ENCODE results near the gene ACOXL. TPM values are rescaled to one million over a fixed set of nuclear protein-coding genes. Genes with fewer than 3 reads are reported as not detected.
A peak's percentile ranks its signal among the peaks of the same experiment; 100 is the strongest.

ACOXL gene
- polyA plus RNA-seq, 3 donors from 2014 or later = not detected

DNA sequence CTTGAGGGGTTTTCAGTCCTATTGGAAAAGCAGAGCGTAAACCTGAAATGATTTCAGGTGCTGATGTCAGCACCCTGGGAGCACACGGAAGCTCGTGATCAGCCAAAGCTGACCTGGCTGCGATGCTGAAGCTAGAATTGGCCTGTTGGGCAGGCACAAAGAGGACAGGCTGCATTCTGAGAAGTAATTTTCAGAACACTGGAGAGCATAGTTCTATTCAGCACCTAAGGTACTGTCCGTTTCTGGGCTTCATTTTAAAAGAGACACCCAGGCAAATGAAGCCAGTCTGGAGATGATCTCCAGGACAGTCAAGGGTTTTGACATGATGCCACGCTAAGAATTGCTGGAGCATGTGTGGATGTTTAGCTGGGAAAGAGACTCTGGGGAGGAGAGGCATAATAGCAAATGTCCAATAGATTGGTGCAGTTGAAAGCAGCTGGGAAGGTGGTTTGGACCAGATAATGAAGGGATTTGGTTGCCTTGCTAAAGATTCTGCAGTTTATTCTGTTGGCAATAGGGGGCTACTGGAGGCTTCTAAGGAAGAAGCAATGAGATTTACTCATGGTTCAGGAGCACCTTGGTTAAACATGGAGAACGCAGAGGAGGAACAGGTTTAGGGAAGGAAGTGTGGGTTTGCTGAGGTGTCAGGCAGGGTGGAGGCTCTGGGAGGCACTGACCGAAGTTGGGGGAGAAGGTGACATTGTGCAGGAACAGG is 86.6 kb downstream of the ACOXL start:
- Mint-ChIP-seq H3K36me3 (peaks cover under 1 to 4% (median 3%) of the 10 kb centered on the region in 3 donors), H3K9me3 (peaks cover 0 to 5% (median 3%) of the 10 kb centered on the region in 6 donors), H3K4me1 (peaks cover 9 to 10% of the 10 kb centered on the region in 2 donors), H3K4me3 (peak overlapping the region in 1 of 5 donors; percentile 11), H3K27ac (no peak overlapping the region), H3K27me3 (ENCODE audit: low read depth in 3 of 3) (peaks cover 2 to 10% (median 4%) of the 10 kb centered on the region in 3 donors)
- DNase-seq = no peak

- Mint-ChIP-seq H3K4me3 (no peak overlapping the region), H3K4me1 (peaks cover 9 to 10% of the 10 kb centered on the region in 2 donors), H3K27ac (no peak overlapping the region), H3K27me3 (ENCODE audit: low read depth in 3 of 3) (peaks cover 2 to 10% (median 4%) of the 10 kb centered on the region in 3 donors), H3K36me3 (peaks cover 6 to 9% (median 7%) of the 10 kb centered on the region in 3 donors), H3K9me3 (peaks cover 0 to 13% (median 6%) of the 10 kb centered on the region in 6 donors)
- no peak for DNase-seq
These were observed 87.3 kb downstream of the ACOXL start for GRCh38 chr2:110819711-110820110.

DNA sequence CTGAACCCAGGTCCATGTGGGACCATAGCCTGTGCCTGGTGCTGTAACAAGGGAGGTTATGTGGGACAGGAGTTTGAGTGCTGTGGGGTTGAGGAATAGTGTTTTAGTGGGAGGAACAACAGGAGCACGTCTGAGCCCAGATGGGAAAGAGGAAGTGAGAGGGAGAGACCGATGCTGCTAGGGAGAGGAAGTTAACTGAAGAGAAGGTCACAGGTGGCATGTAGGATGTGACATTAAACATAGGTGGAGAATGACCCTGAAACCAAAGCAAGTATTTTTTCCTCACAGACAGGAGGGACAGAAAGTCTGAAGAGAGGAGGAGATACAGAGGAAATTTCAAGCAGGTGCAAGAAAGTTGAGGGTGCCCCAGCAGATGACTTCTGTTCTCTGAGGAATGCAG is 87.8 kb downstream of the ACOXL start:
- Mint-ChIP-seq H3K27ac (no peak overlapping the region), H3K9me3 (peaks cover 0 to 17% (median 6%) of the 10 kb centered on the region in 6 donors), H3K27me3 (ENCODE audit: low read depth in 3 of 3) (peaks cover 2 to 10% (median 4%) of the 10 kb centered on the region in 3 donors), H3K4me1 (peaks cover 9 to 10% of the 10 kb centered on the region in 2 donors), H3K4me3 (no peak overlapping the region), H3K36me3 (peaks cover 6 to 9% (median 7%) of the 10 kb centered on the region in 3 donors)
- DNase-seq = no peak

- Mint-ChIP-seq H3K9me3 (peaks cover 0 to 20% (median 6%) of the 10 kb centered on the region in 6 donors), H3K4me3 (no peak overlapping the region), H3K4me1 (peaks cover 24% of the 10 kb centered on the region in 2 donors), H3K36me3 (peaks cover 9 to 12% (median 11%) of the 10 kb centered on the region in 3 donors), H3K27me3 (ENCODE audit: low read depth in 3 of 3) (peaks cover 2 to 8% (median 4%) of the 10 kb centered on the region in 3 donors), H3K27ac (no peak overlapping the region)
- DNase-seq = no peak
These were observed 90.8 kb downstream of the ACOXL start for GRCh38 chr2:110823165-110823564.

DNA sequence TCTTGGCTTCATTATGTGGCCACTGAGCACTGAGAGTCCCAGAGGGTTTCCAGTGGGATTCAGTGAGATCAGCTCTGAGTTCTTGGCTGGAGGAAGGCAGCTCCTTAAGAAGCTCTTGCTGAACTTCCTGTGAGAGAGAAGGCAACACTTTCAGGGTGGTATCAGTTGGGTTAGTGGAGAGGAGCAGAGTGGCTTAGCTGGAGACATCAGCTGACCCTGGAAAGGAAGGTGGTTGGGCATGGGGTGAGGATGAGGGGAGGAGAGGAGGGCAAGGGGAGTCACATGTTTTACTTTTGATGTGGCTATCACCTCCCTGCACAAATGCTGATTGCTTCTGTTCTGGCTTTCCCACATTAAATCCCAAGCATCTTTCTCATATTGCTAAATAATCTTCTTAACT is 95.1 kb downstream of the ACOXL start:
- peak in 2 of 3 donors; percentile 13 to 34 for DNase-seq
- Mint-ChIP-seq H3K4me3 (peak overlapping the region in 4 of 5 donors; percentile 15 to 43 (median 20)), H3K27ac (peak overlapping the region in 1 of 6 donors; percentile 3), H3K9me3 (peaks cover 0 to 20% (median 6%) of the 10 kb centered on the region in 6 donors), H3K36me3 (peaks cover 9 to 12% (median 11%) of the 10 kb centered on the region in 3 donors), H3K4me1 (peaks cover 17 to 19% of the 10 kb centered on the region in 2 donors), H3K27me3 (ENCODE audit: low read depth in 3 of 3) (peaks cover 0 to 8% (median 2%) of the 10 kb centered on the region in 3 donors)

- H3K36me3 Mint-ChIP-seq = peaks cover 9 to 12% (median 11%) of the 10 kb centered on the region in 3 donors
- peak overlapping the region in 1 of 5 donors; percentile 32 for H3K4me3 Mint-ChIP-seq
- H3K9me3 Mint-ChIP-seq = peaks cover 0 to 20% (median 6%) of the 10 kb centered on the region in 6 donors
- H3K27me3 Mint-ChIP-seq (ENCODE audit: low read depth in 3 of 3) = peaks cover 0 to 11% (median 2%) of the 10 kb centered on the region in 3 donors
- H3K4me1 Mint-ChIP-seq = peaks cover 17 to 19% of the 10 kb centered on the region in 2 donors
- no peak for DNase-seq
- no peak overlapping the region for H3K27ac Mint-ChIP-seq
These were observed 96.0 kb downstream of the ACOXL start for GRCh38 chr2:110828330-110828729.

DNA sequence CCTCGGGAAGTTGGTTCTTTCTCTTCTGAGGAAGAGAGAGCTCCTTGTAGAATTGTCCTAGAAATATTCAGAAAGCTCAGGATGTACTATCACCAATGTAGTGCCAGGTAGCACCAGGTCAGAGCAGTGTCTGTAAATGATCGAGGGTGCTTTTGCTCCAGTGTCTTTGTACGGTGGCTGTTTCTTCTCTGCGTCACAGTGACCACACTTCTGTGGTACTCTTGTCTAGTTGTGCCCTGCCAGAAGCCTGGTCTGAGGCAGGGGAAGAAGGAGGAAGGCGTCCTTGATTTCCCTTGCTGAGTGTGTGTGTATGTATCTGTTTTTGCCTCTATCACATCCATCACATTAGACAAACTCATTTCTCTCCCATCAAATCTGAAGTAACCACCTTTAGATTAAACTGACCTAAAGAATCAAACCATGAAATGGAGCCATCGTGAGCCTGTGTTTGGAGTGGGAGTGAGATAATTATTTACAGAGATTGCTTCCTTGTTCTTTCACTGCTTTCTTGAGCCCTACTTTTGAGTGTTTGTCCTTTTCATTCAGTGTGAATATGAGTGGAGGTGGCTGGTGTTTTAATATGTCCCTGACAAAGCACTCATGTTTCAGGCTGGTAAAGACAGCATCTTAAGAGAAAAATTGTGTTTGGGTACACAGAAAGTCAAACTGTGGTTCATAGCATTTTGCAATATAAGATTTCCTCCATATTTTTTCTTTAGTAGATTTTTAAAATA is 97.2 kb downstream of the ACOXL start:
- Mint-ChIP-seq H3K4me3 (no peak overlapping the region), H3K27ac (no peak overlapping the region), H3K27me3 (ENCODE audit: low read depth in 3 of 3) (peaks cover 1 to 15% (median 2%) of the 10 kb centered on the region in 3 donors), H3K4me1 (peaks cover 17 to 19% of the 10 kb centered on the region in 2 donors), H3K9me3 (peaks cover 0 to 9% (median 2%) of the 10 kb centered on the region in 6 donors), H3K36me3 (peaks cover 2 to 6% (median 5%) of the 10 kb centered on the region in 3 donors)
- no peak for DNase-seq

- Mint-ChIP-seq H3K27ac (no peak overlapping the region), H3K27me3 (ENCODE audit: low read depth in 3 of 3) (peaks cover 1 to 15% (median 10%) of the 10 kb centered on the region in 3 donors), H3K9me3 (no peaks in the 10 kb centered on the region)
These were observed 100.4 kb downstream of the ACOXL start for GRCh38 chr2:110832740-110833139.

DNA sequence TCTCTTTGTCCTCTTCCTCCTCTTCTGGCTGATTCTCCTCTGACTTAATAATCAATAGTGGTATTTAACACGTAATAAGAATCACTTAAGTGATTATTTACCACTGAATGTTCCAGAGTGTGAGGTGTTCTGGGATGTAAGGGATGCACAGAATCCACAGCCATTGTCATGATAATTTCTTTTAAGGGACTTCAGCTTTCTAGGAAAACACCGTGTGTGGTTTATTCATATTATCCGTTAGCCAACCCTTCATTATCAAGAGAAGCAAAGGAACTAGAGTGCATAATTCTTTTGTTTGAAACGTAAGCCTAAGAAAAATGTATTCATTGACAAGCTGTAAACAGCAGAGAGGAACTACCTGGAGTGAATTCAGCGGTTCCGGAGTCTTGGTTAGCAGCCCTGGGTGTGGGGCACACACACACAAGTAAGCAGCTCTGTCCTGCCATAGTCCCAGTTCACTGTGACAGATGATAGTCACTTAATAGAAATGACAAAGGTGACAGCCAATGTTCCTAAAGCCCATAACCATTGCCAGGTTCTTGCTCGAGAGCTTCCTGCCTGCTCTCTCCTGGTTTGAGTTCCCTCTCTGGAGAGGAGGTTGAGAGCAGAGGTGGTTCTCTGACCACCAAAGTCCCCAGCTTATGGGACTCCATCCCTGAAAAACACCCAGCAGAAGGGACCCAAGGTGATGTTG is 101.9 kb downstream of the ACOXL start:
- H3K27ac Mint-ChIP-seq = no peak overlapping the region
- H3K36me3 Mint-ChIP-seq = no peaks in the 10 kb centered on the region
- H3K4me3 Mint-ChIP-seq = no peak overlapping the region
- H3K4me1 Mint-ChIP-seq = peaks cover 3 to 7% of the 10 kb centered on the region in 2 donors
- no peak for DNase-seq
- no peaks in the 10 kb centered on the region for H3K9me3 Mint-ChIP-seq
- peaks cover 3 to 15% (median 10%) of the 10 kb centered on the region in 3 donors for H3K27me3 Mint-ChIP-seq (ENCODE audit: low read depth in 3 of 3)

More at GRCh38 chr2:110832740-110833139, 100.4 kb downstream of the ACOXL start:
- H3K4me1 Mint-ChIP-seq = peaks cover 7% of the 10 kb centered on the region in 2 donors
- DNase-seq = no peak
- H3K4me3 Mint-ChIP-seq = no peak overlapping the region
- H3K36me3 Mint-ChIP-seq = no peaks in the 10 kb centered on the region

DNA sequence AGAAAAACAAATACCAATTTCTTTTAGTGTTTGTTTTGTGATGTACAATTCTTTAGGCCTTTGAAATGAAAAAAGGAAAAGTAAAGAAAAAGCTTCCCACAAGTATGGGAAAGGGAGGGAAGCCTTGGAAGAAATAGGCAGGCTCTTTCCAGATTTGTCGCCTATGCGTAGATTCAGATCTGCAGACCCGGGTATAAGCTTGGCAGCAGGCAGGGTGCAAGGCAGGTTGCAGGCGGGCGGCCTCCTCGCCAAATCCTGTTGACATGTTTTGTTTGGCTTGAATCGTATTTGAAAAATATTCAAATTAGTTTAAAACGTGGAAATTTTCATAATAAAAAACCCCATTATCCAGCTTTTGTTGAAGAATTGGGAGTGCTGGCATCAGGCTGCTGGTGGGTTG is 104.3 kb downstream of the ACOXL start:
- DNase-seq = no peak
- Mint-ChIP-seq H3K9me3 (no peaks in the 10 kb centered on the region), H3K4me3 (no peak overlapping the region), H3K27me3 (ENCODE audit: low read depth in 3 of 3) (peaks cover 3 to 10% (median 7%) of the 10 kb centered on the region in 3 donors), H3K36me3 (peaks cover 0 to 4% (median 0%) of the 10 kb centered on the region in 3 donors), H3K4me1 (peaks cover 19 to 31% of the 10 kb centered on the region in 2 donors), H3K27ac (no peak overlapping the region)

DNA sequence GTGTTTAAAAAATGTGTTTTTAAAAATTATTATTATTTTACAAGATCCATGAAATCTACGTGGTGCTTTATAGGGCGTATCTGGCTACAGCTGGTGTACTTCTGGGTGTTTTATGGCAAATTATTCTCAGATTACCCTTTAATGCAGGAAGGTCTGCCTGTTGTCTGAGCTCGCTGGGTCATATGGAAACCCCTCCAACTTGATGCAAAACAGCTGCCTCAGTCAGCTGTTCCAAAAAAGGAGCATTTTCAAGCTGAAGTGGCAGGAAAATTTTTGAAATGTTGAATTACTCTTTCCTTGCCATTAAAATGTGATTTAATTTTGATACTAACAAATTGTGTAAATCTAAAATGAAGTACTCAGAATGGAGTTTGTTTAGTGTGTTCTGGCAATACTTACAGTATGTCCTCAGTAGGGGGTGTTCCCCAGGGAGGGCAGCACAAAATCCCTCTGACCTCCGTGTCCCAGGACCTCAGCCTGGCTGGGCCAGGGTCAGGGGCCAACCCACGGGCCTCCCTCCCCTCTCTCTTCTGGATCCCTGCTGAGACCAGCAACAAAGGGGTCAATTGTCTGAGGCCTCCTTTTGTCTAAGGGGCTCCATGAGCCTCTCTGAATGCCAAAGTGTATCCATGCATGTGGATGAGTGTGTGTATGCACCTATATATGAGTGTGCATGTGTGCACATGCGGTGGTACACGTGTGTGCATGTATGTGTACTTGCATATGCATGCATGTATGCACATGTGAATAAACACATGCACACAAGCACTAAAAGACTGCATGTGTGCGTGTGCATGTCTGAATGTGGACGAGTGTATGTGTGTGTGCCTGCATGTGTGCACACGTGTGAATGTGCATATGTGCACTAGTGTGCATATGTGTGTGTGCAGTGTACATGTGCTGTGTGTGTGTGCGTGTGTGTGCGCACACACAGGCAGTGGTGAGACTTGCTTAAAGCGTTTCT is 105.4 kb downstream of the ACOXL start:
- H3K4me3 Mint-ChIP-seq = no peak overlapping the region
- H3K36me3 Mint-ChIP-seq = peaks cover 0 to 4% (median 0%) of the 10 kb centered on the region in 3 donors
- H3K4me1 Mint-ChIP-seq = peaks cover 22 to 40% of the 10 kb centered on the region in 2 donors
- no peaks in the 10 kb centered on the region for H3K9me3 Mint-ChIP-seq
- H3K27ac Mint-ChIP-seq = no peak overlapping the region
- H3K27me3 Mint-ChIP-seq (ENCODE audit: low read depth in 3 of 3) = peaks cover 6 to 8% (median 7%) of the 10 kb centered on the region in 3 donors
- no peak for DNase-seq

GRCh38 chr2:110838657-110839384 is 106.4 kb downstream of the ACOXL start:
- peaks cover 2 to 9% (median 7%) of the 10 kb centered on the region in 3 donors for H3K27me3 Mint-ChIP-seq (ENCODE audit: low read depth in 3 of 3)
- peaks cover 0 to 4% (median 0%) of the 10 kb centered on the region in 3 donors for H3K36me3 Mint-ChIP-seq
- no peak overlapping the region for H3K4me3 Mint-ChIP-seq
- peaks cover 0 to 2% (median 0%) of the 10 kb centered on the region in 6 donors for H3K9me3 Mint-ChIP-seq
- H3K4me1 Mint-ChIP-seq = peaks cover 29 to 46% of the 10 kb centered on the region in 2 donors
- H3K27ac Mint-ChIP-seq = no peak overlapping the region
- no peak for DNase-seq
